Measurements from ENCODE around the gene HLCS.

Gene HLCS

GRCh38 chr21:36813052-36813451, 153.4 kb downstream of the HLCS start:
- DNase-seq (ENCODE audit: low read depth in 3 of 3) = no peak

GRCh38 chr21:36811762-36812161, 154.7 kb downstream of the HLCS start:
- no peak for DNase-seq (ENCODE audit: low read depth in 3 of 3)

GRCh38 chr21:36810443-36810842, 156.0 kb downstream of the HLCS start:
- no peak for DNase-seq (ENCODE audit: low read depth in 3 of 3)

- no peak for DNase-seq (ENCODE audit: low read depth in 3 of 3)
Measured at GRCh38 chr21:36807422-36807928, 159.0 kb downstream of the HLCS start.

GRCh38 chr21:36806103-36806502, 160.4 kb downstream of the HLCS start:
- DNase-seq (ENCODE audit: low read depth in 3 of 3) = no peak

- no peak for DNase-seq (ENCODE audit: low read depth in 3 of 3)
Measured at GRCh38 chr21:36804874-36805611, 161.4 kb downstream of the HLCS start.

- DNase-seq (ENCODE audit: low read depth in 3 of 3) = no peak
Measured at GRCh38 chr21:36803816-36804439, 162.5 kb downstream of the HLCS start.

GRCh38 chr21:36803051-36803645, 163.3 kb downstream of the HLCS start:
- DNase-seq (ENCODE audit: low read depth in 3 of 3) = no peak

- no peak for DNase-seq (ENCODE audit: low read depth in 3 of 3)
Measured at GRCh38 chr21:36800734-36801133, 165.7 kb downstream of the HLCS start.

- no peak for DNase-seq (ENCODE audit: low read depth in 3 of 3)
Measured at GRCh38 chr21:36799869-36800268, 166.6 kb downstream of the HLCS start.

- no peak for DNase-seq (ENCODE audit: low read depth in 3 of 3)
Measured at GRCh38 chr21:36798491-36798890, 168.0 kb downstream of the HLCS start.

- no peak for DNase-seq (ENCODE audit: low read depth in 3 of 3)
Measured at GRCh38 chr21:36796070-36796469, 170.4 kb downstream of the HLCS start.

- no peak for DNase-seq (ENCODE audit: low read depth in 3 of 3)
Measured at GRCh38 chr21:36792505-36792967, 173.9 kb downstream of the HLCS start.

GRCh38 chr21:36791695-36792470, 174.6 kb downstream of the HLCS start:
- DNase-seq (ENCODE audit: low read depth in 3 of 3) = no peak

- no peak for DNase-seq (ENCODE audit: low read depth in 3 of 3)
Measured at GRCh38 chr21:36791180-36791579, 175.3 kb downstream of the HLCS start.

GRCh38 chr21:36790616-36791015, 175.9 kb downstream of the HLCS start:
- DNase-seq (ENCODE audit: low read depth in 3 of 3) = no peak

- DNase-seq (ENCODE audit: low read depth in 3 of 3) = no peak
Measured at GRCh38 chr21:36788120-36788638, 178.3 kb downstream of the HLCS start.

GRCh38 chr21:36786186-36786585, 180.3 kb downstream of the HLCS start:
- no peak for DNase-seq (ENCODE audit: low read depth in 3 of 3)

- DNase-seq (ENCODE audit: low read depth in 3 of 3) = no peak
Measured at GRCh38 chr21:36785615-36786014, 180.9 kb downstream of the HLCS start.

GRCh38 chr21:36784947-36785346, 181.5 kb downstream of the HLCS start:
- no peak for DNase-seq (ENCODE audit: low read depth in 3 of 3)

- DNase-seq (ENCODE audit: low read depth in 3 of 3) = no peak
Measured at GRCh38 chr21:36783612-36784374, 182.7 kb downstream of the HLCS start.
